GM18505 (cell line): ENCODE results near the gene GALNT10.

Source experiments
- ATAC-seq: cut with Tn5 transposase; IDR thresholded peaks from one replicate; pipeline ENCODE4 v1.9.1; 2021; ENCODE audit not compliant: unreplicated experiment
- POLR2A ChIP-seq: IDR thresholded peaks from 4 replicates; pipeline ENCODE4 v1.6.1; 2011; ENCODE audit warnings: borderline replicate concordance; ENCODE audit not compliant: insufficient read depth, insufficient read length; ENCODE audit errors: extremely low read depth

GALNT10 gene

GRCh38 chr5:154165886-154166285 lies 24.6 kb upstream of the GALNT10 start:
- TF ChIP-seq POLR2A, result no peak
- ATAC-seq, result no peak

DNA sequence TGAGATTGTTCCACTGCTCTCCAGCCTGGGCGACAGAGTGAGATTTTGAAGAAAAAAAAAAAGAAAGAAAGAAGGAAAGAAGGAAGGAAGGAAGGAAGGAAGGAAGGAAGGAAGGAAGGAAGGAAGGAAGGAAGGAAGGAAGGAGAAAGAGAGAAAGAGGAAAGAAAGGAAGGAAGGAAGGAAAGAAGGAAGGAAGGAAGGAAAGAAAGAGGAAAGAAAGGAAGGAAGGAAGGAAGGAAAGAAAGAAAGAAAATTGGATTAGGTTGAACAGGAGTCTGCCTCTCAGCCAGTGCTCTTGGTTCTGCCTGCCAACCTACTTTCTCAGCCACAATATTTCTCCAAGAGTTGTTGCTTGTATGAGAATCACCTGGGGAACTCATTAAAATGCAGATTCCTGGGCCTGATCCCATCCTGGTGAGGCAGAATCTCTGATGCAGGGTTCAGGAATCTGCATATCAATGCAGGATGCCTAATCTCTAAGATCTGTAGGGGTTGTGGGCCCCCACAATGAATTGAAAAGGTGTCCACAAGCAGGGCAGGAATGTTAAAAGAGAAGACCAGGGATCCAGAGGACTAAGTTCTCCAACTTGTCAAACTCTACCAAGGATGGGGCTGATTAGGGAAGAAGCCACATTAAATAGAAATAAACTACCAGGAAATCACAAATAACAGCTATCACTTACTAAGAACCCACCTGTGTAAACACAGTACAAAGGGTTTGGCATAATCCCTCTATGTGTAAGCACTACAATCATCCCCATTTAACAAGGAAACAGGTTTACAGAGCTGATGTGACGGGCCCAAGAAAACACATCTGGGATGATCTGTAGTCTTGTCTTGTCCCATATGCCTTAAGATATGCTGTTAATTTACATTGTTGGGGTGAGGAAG lies 23.4 kb upstream of the GALNT10 start:
- no peak for ATAC-seq
- no peak for TF ChIP-seq POLR2A

DNA sequence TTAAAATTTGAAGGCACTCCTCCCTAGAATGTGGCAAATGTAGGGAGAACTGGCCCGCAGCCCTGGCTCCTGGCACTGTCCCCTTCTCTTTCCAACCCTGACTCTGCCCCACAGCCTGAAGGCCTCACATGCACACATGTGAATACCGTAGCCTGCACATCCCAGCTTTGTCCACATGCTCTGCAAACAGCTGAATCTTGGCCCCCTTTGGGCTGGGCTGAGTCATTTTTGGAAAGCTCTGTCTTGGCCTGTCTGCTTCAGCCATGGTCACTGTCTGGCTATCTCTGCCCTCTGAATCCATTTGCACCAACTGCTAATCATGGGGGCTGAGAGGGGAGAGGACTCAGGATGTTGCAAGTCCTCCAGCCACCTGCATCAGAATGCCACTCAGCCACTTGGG lies 22.1 kb upstream of the GALNT10 start:
- no peak for TF ChIP-seq POLR2A
- no peak for ATAC-seq

DNA sequence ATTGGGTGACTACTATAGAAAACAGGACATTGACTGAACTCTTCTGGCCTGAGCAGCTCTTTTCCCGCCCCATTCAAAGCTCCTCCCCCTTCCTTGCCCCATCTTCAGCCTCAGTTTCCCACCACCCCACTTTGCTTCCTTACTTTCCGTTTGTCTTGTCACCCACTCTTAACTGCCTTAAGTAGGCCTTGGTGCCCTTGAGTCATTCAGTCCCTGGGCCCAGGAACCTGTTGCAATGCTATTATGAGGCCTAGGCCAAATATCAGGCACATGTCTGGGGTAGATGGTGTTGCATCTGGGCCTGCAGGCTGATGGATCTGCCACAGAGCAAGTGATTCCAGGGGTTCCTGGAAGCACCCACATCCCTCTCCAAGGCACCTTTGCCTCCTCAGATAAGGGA lies 17.7 kb upstream of the GALNT10 start:
- TF ChIP-seq POLR2A, result no peak
- no peak for ATAC-seq

GRCh38 chr5:154174091-154174490 lies 16.4 kb upstream of the GALNT10 start:
- no peak for ATAC-seq

GRCh38 chr5:154176181-154176580 lies 14.4 kb upstream of the GALNT10 start:
- TF ChIP-seq POLR2A, result no peak
- ATAC-seq, result no peak

More at GRCh38 chr5:154174091-154174490, 16.4 kb upstream of the GALNT10 start:
- no peak for TF ChIP-seq POLR2A

DNA sequence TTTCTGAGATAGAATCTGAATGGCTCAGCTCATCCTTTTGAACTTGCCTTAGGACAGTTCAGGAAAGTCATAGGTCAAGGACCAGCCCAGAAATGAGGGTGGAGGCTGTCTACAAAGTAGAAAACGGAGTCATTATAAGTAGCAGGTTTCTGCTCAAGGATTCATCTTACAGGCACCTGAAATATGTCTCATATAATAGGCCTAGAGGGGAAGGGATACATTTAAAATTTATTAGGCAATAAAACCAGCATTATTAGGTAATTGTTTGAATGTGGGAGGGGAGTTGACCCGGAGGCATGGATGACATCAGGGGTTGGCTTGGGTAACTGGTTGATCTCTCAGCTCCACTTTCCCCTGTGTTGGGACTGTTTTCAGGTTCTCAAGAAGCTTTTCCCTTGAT lies 11.9 kb upstream of the GALNT10 start:
- no peak for TF ChIP-seq POLR2A
- ATAC-seq, result no peak

DNA sequence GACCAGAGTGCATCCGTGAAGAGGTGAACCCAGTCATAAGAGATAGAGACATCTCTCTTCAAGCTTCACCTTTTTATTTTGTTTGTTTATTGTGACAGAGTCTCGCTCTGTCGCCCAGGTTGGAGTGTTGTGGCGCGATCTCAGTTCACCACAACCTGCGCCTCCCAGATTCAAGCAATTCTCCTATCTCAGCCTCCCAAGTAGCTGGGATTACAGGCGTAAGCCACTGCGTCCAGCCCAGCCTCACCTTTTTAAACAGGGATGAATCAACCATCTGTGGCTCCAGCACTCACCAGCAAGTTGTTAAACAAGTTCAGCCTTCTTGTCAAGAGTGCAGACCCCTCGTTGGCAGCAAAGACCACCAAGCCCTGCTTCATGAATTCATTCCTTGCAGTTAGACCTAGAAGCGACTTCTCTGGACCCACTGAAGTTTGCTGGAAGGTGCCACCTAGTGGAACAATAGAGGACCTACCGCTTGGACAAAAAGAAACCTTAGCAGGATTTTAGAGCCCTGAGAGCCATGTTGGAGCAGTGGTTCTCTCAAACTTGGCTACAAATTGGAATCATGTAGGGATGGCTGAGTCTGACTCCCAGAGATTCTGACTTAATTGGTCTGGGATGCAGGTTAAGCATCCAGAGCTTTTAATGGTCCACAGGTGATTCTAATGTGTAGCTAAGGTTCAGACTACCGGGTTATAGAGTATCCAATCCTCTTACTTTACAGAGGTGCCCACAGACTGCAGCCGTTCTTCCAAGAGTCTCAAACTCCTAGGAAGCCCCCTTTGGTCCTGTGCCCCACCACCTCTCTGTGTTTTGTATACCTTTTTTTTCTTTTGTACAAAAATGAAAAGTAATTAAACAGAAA lies 10.5 kb upstream of the GALNT10 start:
- no peak for TF ChIP-seq POLR2A
- ATAC-seq, result peak; percentile 83

DNA sequence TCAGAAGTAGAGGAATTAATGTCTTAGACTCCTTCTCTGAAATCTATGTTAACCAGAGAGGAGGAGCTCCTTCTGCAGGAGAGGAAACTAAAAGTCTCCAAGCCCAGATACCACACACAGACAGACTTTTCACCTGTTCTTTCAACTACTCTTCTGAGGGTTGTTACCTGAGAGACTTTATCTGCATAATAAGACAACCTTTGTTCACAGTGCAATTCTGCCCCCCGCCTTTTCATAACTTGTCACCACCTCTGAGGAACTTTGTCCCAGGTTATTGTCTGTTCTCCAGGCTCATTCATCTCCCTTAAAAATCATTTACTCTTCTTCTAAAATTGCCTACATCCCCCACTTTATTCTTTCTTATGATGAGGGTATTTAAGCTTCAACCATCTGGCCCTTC lies 9.4 kb upstream of the GALNT10 start:
- ATAC-seq, result no peak
- TF ChIP-seq POLR2A, result no peak

DNA sequence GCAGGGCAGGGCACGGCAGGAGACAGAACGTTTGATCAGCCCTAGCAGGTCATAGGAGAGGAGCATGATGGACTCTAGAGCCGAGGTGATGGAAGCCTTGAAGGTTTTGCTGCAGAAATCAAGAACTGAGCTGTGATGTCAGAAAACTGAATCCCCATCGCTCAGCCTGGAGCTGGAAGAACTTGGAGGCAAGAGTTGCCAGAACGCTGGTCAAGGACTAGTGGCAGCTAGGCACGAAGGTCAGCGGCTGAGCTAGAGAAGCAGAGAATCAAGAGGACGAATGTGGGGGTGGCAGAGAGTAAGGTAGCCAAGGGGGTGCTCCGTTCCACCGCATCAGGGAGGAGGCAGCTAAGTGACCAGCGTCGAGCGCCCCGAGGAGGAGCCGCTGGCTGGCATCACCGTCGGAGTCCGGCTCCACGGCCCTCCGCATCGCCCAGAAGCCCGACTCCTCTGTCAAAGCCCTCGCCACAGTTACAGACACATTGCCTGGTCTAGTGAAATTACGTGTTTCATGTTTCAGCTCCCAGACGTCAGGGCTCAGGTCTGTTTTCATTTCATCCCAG lies 1.2 kb upstream of the GALNT10 start:
- TF ChIP-seq POLR2A, result no peak
- no peak for ATAC-seq

DNA sequence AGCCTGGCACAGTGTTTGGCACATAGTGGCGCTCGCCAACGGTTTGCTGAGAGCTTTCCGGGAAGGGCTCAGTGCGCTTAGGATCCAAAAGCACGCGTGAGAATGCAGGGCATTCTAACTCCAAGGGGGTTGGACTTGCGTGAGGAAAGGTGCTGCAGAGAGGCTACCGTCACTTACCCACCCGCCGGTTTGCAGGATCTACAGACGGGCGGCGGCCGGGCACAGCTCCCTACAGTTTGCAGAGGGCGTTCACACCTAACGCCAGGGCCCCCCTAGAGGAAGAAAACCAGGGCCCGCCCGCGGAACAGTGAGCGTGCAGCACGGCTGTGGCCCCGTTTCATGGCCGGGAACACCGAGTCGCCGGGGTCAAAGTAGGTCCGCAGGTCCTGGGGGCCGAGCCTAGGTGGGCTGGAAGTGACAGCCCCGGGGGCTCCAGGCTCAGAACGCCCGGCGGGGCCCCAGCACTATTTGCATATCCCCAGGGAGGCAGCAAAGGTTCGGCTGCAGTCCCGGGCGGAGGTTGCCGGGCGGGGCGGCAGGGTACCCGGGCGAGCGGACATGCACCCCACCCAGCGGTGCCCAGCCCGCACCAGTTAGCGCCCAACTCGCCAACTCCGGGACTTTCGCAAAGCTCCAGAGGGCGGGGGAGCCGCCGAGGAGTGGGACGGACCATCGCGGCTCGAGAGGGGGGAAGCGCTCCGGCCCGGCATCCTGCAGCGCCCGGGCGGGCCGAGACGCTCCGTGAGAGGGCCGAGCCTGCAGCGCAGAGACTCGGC lies 526 bp upstream of the GALNT10 start:
- ATAC-seq, result peak; percentile 76
- peak; percentile 66 for TF ChIP-seq POLR2A

- no peak for ATAC-seq
- no peak for TF ChIP-seq POLR2A
Observed at GRCh38 chr5:154191467-154192261, 1.1 kb downstream of the GALNT10 start.

- no peak for ATAC-seq
- no peak for TF ChIP-seq POLR2A
Observed at GRCh38 chr5:154193283-154193682, 2.8 kb downstream of the GALNT10 start.

DNA sequence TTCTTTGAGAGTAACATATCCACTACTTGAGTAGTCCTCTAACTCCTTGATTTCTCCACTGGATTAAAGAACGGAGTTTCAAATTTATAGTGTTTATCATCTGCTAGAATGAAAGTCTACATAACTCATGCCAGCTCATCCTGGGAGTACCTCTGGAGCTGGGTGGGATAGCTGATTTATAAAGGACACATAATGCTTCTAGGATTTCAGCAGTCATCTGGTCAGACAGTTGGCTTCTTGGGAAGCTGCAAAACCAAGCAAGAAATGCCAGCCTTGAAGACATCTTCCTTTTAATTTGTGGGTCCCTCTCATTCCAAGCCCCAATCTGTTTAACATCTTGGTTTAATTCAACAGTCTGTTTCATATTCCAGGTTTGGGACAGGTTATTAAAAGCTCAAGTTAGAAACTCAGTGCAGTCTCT lies 3.2 kb downstream of the GALNT10 start:
- ATAC-seq, result no peak
- TF ChIP-seq POLR2A, result no peak
